ENCODE data around the gene MCTP1.

MCTP1 gene

DNA sequence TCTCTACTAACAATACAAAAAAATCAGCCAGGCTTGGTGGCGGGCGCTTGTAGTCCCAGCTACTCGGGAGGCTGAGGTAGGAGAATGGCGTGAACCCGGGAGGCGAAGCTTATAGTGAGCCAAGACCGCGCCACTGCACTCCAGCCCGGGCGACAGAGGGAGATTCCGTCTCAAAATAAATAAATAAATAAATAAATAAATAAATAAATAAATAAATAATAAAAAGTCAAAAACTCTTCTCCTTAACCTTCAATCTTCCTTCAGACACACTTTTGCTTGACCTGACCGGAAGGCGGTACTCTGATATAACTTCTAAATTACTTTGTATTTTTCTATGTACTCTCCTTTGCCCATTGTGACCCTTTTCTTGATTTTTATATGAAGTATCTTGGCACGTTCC is 364.3 kb downstream of the MCTP1 start:
- H3K36me3 ChIP-seq (ENCODE audit: insufficient read depth, low read length), result no peaks in the 10 kb centered on the region
- TF ChIP-seq, protein P1, sequence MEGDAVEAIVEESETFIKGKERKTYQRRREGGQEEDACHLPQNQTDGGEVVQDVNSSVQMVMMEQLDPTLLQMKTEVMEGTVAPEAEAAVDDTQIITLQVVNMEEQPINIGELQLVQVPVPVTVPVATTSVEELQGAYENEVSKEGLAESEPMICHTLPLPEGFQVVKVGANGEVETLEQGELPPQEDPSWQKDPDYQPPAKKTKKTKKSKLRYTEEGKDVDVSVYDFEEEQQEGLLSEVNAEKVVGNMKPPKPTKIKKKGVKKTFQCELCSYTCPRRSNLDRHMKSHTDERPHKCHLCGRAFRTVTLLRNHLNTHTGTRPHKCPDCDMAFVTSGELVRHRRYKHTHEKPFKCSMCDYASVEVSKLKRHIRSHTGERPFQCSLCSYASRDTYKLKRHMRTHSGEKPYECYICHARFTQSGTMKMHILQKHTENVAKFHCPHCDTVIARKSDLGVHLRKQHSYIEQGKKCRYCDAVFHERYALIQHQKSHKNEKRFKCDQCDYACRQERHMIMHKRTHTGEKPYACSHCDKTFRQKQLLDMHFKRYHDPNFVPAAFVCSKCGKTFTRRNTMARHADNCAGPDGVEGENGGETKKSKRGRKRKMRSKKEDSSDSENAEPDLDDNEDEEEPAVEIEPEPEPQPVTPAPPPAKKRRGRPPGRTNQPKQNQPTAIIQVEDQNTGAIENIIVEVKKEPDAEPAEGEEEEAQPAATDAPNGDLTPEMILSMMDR (conservative IDR thresholded peaks at IDR 0.05; ENCODE audit: low read length), result no peak
- TF ChIP-seq EZH2phosphoT487 (IDR thresholded peaks at IDR 0.05; ENCODE audit: borderline replicate concordance), result no peak
- no peak overlapping the region for H2AFZ ChIP-seq (ENCODE audit: low read length)
- peaks cover 3% of the 10 kb centered on the region for H3K4me1 ChIP-seq (ENCODE audit: insufficient read depth, low read length, poor library complexity, severe bottlenecking)
- H3K4me3 ChIP-seq (ENCODE audit: low read length, poor library complexity, severe bottlenecking), result no peak overlapping the region
- H3F3A ChIP-seq (ENCODE audit: low read depth), result no peaks in the 10 kb centered on the region
- no peaks in the 10 kb centered on the region for H3K27me3 ChIP-seq (ENCODE audit: insufficient read depth, low read length, poor library complexity, severe bottlenecking)
- no peaks in the 10 kb centered on the region for H3K9me2 ChIP-seq (replicated peaks; ENCODE audit: low read depth, low read length)
- H3K9ac ChIP-seq (ENCODE audit: low read depth, low read length, poor library complexity, severe bottlenecking), result no peak overlapping the region
- H3K9me3 ChIP-seq (ENCODE audit: insufficient read depth, low read depth, low read length), result no peaks in the 10 kb centered on the region
- no peaks in the 10 kb centered on the region for H3K79me2 ChIP-seq (ENCODE audit: insufficient read depth, low read length)
- H4K20me1 ChIP-seq (ENCODE audit: insufficient read depth, low read length, poor library complexity, severe bottlenecking), result no peaks in the 10 kb centered on the region
- no peak overlapping the region for H3K4me2 ChIP-seq (ENCODE audit: low read depth, low read length, poor library complexity, severe bottlenecking)

DNA sequence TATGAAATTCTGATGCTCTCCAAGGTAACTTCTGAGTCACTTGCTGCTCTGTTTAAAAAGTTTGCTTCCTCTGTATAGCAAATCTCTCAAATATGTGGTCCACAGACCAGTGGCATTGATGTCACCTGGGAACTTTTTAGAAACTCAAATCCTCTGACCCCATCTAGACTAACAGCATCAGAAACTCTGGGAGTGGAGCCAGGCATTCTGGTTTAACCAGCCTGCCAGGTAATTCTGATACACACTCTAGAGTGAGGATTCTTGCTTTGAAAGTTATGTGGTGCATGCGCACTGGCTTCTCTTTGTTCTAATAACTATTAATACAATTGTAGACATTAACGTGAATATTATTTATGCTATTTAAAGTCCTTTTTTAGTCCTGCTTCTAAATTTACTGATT is 368.3 kb downstream of the MCTP1 start:
- Histone ChIP-seq H2AFZ (ENCODE audit: low read length) (no peak overlapping the region), H3K36me3 (ENCODE audit: insufficient read depth, low read length) (no peaks in the 10 kb centered on the region), H3K4me1 (ENCODE audit: insufficient read depth, low read length, poor library complexity, severe bottlenecking) (no peaks in the 10 kb centered on the region), H3F3A (ENCODE audit: low read depth) (no peaks in the 10 kb centered on the region), H3K9ac (ENCODE audit: low read depth, low read length, poor library complexity, severe bottlenecking) (no peak overlapping the region), H3K9me2 (replicated peaks; ENCODE audit: low read depth, low read length) (no peaks in the 10 kb centered on the region), H3K4me3 (ENCODE audit: low read length, poor library complexity, severe bottlenecking) (no peak overlapping the region), H3K4me2 (ENCODE audit: low read depth, low read length, poor library complexity, severe bottlenecking) (no peak overlapping the region), H3K27me3 (ENCODE audit: insufficient read depth, low read length, poor library complexity, severe bottlenecking) (no peaks in the 10 kb centered on the region), H3K79me2 (ENCODE audit: insufficient read depth, low read length) (no peaks in the 10 kb centered on the region), H3K9me3 (ENCODE audit: insufficient read depth, low read depth, low read length) (no peaks in the 10 kb centered on the region), H4K20me1 (ENCODE audit: insufficient read depth, low read length, poor library complexity, severe bottlenecking) (no peaks in the 10 kb centered on the region)
- no peak for TF ChIP-seq EZH2phosphoT487 (IDR thresholded peaks at IDR 0.05; ENCODE audit: borderline replicate concordance)
- TF ChIP-seq, protein P1 (conservative IDR thresholded peaks at IDR 0.05; ENCODE audit: low read length), result no peak

DNA sequence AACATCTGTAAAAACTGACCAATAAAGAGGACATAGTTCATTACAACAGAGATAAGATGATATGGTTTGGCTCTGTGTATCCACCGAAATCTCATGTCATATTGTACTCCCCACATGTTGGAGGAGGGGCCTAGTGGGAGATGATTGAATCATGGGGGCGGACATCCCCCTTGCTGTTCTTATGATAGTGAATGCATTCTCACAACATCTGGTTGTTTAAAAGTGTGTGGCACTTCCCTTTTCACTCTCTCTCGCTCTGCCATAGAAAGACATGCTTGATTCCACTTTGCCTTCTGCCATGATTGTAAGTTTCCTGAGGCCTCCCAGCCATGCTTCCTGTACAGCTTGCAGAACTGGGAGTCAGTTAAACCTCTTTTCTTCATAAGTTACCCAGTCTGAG is 373.6 kb downstream of the MCTP1 start:
- H3K9me3 ChIP-seq (ENCODE audit: insufficient read depth, low read depth, low read length), result no peaks in the 10 kb centered on the region
- H4K20me1 ChIP-seq (ENCODE audit: insufficient read depth, low read length, poor library complexity, severe bottlenecking), result no peaks in the 10 kb centered on the region
- H3K79me2 ChIP-seq (ENCODE audit: insufficient read depth, low read length), result no peaks in the 10 kb centered on the region
- no peaks in the 10 kb centered on the region for H3F3A ChIP-seq (ENCODE audit: low read depth)
- H3K4me1 ChIP-seq (ENCODE audit: insufficient read depth, low read length, poor library complexity, severe bottlenecking), result no peaks in the 10 kb centered on the region
- no peaks in the 10 kb centered on the region for H3K9me2 ChIP-seq (replicated peaks; ENCODE audit: low read depth, low read length)
- no peaks in the 10 kb centered on the region for H3K27me3 ChIP-seq (ENCODE audit: insufficient read depth, low read length, poor library complexity, severe bottlenecking)
- no peak overlapping the region for H2AFZ ChIP-seq (ENCODE audit: low read length)
- H3K9ac ChIP-seq (ENCODE audit: low read depth, low read length, poor library complexity, severe bottlenecking), result no peak overlapping the region
- H3K4me2 ChIP-seq (ENCODE audit: low read depth, low read length, poor library complexity, severe bottlenecking), result no peak overlapping the region
- peaks cover 5% of the 10 kb centered on the region; the same call in 1 of the 2 replicates for H3K36me3 ChIP-seq (ENCODE audit: insufficient read depth, low read length)
- no peak overlapping the region for H3K4me3 ChIP-seq (ENCODE audit: low read length, poor library complexity, severe bottlenecking)
- TF ChIP-seq, protein P1 (conservative IDR thresholded peaks at IDR 0.05; ENCODE audit: low read length), result no peak
- no peak for TF ChIP-seq EZH2phosphoT487 (IDR thresholded peaks at IDR 0.05; ENCODE audit: borderline replicate concordance)
